ENCODE results near the gene TLL1.

TLL1 gene

DNA sequence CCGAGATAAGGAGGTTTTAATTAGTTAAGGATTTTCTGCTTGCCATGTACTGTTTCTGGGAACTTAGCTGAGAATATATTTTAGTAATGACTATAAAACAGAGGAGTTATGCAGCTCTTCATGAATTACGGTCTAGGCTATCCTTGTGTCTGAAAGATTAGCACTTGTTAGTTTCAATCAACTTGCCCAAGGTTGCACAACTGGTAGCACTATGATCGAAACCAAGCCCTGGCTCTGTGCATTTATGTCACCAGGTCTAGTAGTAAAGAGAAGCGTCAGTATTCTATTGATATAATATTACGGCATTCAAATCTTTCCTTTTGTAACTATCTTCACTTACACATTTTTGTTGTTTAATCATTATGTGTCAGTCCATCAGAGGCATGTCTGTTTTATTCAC is 176.0 kb downstream of the TLL1 start:
- no peak for DNase-seq (ENCODE audit: low read depth)

DNA sequence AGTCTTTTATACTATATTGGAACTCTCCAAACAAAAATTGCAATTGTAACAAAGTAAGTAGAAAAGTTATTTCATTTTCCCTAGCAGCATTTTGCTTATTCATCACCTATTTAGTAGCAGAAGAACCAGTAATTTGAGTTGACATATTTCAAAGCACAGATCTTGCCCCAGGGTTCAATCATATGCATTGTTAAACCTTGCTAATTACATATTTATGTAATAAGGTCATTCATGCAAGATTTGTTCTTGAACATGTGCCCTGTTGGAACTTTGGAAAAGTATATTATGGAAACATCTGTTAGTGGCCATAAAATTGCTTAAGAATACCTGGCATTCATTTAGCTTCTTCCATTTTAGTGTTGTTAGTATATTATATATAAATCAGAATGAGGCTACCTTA is 191.7 kb downstream of the TLL1 start:
- no peak for DNase-seq (ENCODE audit: low read depth)

DNA sequence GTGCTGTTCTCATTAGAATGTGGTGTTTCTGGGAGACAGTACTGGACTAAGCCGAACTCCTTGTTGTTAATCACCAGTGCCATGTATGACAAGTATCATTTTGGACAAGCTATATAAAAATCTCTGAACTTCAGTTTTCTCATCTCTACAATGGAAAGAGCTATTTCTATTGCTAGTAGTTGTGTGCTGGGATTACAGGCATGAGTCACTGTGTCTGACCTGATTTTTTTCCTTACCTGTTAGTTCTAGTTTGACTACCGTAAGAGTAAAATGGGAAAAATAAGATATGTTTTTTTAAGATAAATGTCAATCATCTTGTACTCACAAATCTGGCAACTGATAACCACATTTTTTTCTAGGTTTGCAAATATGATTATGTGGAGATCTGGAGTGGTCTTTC is 192.3 kb downstream of the TLL1 start:
- DNase-seq (ENCODE audit: low read depth), result no peak

DNA sequence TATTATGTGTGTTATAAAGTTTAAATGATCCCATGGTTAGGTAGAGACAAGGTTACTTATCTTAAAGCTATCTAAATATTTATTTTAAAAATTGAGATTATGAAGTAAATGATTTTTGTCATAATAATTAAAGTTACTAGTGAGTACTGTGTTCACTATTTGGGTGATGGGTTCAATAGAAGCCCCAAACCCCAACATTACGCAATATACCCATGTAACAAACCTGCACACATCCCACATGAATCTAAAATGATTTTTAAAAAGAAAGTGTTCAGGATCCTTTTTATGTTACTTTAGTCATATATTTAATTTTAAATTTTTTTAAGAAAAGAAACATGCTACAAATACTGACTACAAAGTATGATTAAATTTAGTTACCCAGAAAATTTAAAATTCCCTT is 193.9 kb downstream of the TLL1 start:
- no peak for DNase-seq (ENCODE audit: low read depth)

DNA sequence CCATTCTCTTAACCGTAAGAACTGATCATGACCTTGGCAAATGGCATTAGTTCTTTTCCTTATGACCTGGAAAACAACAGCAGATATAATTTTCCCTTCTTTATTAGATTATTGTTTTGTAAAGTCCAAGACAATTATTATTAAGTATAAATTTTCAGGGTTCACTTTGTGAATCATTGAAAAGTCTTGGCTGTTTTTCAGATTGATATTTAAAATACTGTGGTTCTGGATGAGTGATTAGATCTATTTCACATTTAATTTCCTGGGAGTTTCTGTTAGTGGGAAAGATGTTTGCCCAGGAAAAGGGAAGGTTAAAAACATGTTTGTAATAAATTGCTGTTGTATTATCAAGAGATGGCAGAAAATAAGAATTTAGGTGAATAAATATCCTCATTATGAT is 194.9 kb downstream of the TLL1 start:
- DNase-seq (ENCODE audit: low read depth), result no peak

DNA sequence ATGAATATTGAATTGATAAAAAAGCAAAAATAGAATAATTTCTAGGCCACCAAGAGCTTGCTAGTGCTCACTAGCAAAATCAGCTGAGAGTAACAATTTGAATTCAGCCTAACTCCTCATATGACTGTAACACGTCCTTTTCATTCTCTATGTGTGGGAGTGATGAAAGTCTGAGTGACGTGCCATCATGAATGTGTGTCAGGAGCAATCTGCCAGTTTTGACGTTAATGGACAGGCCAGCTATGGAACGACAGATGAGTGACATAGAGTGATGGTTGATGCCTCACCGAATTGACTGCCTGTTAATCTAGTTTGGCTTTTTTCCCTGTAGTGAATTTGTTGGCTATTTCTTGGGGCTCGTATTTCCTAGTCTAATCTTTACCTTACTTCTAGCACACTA is 200.7 kb downstream of the TLL1 start:
- DNase-seq (ENCODE audit: low read depth), result no peak

DNA sequence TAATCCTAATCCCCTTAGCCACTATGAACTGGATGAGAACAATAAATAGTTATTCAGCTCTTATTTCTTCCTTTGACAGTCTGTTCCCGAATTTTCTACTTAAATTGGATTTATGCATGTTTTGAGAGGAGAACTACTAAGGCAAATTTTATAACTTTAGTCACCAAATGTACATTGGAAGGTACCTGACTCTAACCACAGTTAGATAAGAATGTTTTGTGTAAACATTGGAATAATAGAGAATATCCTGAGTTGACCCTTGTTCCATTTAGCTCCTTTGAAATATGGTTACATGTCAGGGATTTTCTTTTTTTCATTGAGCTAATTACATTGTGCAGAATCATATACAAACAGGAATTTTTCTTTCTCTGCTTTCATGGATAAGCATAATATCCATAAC is 202.6 kb downstream of the TLL1 start:
- no peak for DNase-seq (ENCODE audit: low read depth)

DNA sequence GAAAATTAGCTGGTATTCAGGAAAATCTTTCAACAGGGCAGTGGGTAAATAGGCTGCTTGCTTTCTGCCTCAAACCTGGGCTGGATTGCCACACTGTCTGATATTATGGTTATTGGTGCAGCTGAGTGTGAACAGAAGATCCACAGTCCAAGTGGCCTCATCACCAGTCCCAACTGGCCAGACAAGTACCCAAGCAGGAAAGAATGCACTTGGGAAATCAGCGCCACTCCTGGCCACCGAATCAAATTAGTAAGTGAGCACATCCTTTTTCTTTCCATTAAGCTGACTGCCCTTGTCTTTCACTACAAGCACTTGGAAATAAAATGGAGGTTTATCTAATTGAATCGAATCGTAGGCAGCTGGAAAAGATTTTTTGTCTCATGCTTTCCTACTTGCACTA is 204.7 kb downstream of the TLL1 start:
- DNase-seq (ENCODE audit: low read depth), result no peak

DNA sequence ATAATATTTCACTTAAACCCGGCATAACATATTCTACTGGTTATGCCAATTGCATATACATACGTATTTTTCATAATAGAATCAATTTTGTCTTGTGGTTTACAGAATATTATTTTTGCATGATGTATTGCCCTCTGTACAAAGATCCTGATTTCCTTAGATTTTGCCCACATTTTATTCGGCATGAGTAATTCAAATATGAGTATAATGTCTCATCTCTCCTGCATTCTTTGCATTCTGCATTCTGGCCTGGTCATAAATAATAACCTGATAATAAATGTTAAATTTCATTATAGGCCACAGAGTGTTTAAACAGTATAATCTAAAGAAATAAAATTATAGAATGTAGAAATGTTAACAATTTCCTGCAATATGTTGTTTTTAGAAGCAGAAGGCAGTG is 205.3 kb downstream of the TLL1 start:
- no peak for DNase-seq (ENCODE audit: low read depth)

DNA sequence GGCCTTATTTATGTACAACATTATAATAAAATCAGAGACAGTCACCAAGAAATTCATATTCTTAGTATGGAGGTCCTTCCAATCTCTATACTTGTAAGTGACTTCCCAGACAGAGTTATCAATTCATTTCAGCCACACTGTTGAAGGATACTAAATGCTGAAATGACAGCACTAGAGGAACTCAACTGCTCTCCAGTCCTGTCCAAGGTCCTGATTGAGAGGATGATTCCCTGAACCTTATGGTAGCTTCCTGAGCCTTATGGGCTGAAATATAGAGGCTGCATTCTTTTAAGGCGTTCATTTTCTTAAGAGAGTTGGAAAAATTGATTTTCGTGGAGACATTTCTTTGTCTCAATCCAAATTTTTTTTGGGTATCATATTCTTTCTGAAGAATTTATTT is 205.9 kb downstream of the TLL1 start:
- no peak for DNase-seq (ENCODE audit: low read depth)

DNA sequence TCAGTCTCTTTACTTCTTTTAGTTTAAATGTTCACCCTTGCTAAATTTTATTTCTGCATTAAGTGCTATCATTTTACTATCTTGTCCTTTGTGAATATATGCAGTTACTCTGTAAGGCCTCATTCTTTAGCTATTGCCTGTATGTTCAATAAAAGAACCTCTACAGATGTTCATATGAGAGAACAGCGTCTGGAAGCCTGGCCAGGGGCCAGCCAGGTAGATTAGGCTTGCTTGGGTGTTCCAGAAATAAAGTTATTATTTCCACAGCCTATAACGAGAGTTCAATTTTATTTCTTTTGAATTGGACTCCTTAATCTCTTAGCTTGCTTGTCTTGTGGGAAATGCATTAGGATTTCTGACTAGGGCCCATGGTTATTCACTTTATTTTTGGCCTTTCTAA is 214.5 kb downstream of the TLL1 start:
- no peak for DNase-seq (ENCODE audit: low read depth)

DNA sequence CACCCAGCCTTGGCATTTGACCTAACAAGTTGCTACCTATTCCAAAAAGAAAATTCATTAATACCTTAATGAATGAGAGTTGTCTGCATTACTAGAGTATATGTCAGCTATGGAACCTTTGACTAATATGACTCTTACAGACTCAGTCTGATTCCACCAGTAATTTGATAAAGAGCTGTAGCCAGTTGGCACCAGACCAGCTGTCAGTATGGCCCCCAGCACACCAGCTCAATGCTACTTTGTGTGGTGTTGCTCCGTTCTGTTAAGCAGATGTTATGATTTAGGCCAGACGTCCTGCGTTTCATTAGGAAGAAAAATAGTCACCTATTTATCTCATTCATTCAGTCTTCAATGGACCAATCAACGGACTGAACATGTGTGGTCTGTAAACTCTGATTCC is 215.5 kb downstream of the TLL1 start:
- DNase-seq (ENCODE audit: low read depth), result no peak

DNA sequence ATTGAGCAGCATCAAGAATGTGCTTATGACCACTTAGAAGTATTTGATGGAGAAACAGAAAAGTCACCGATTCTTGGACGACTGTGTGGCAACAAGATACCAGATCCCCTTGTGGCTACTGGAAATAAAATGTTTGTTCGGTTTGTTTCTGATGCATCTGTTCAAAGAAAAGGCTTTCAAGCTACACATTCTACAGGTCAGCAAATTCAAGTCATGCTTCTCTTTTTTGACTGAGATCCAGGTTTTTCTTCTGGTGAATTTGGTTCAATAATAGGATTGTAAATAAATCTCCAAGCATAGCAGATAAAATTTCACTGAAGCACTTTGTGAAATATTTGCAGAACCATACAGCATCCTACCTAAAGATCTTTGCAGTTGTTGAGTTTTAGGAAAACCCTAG is 218.1 kb downstream of the TLL1 start:
- no peak for DNase-seq (ENCODE audit: low read depth)

DNA sequence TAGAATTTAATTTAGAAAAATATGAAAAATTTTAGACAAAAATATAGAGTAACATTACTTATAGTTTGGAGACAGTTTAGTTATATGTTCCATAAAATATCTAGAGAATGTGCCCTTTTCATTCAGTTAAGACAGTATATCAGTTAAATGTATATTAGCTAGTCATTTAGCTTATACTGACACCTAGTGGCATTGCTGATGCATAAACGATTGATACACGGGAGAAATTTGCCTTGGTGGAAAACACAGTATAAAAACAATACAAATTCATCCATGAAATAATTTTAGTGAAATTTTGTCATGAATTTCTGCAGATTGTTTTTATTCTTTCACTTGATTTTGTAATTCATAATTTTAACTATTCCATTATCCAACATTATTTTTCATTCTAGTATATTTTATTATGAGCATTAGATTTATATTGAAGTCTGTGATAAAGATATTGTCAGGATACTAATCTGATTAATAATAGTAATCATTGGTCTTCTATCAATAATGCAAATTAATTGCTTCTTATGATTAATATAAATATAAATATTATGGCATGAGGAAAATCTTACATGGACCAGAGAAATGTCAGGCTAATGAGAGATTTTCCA is 219.0 kb downstream of the TLL1 start:
- DNase-seq (ENCODE audit: low read depth), result peak; percentile 0

DNA sequence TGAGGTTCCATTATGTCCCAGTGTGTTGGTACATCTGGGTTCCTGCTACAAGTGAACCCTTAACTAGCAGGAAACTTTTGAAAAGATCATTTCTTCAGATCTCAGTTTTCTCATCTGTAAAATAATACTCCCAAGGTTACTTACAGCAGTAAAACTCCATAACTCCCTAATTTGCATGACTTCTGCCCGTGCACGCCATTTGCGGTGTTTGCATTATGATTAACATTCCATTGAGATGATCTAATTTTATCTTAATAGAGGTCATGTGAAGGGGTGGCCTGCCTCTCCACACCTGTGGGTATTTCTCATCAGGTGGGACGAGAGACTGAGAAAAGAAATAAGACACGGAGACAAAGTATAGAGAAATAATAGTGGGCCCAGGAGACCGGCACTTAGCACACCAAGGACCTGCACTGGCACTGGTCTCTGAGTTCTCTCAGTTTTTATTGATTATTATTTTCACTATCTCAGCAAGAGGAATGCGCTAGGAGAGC is 219.8 kb downstream of the TLL1 start:
- DNase-seq (ENCODE audit: low read depth), result no peak

DNA sequence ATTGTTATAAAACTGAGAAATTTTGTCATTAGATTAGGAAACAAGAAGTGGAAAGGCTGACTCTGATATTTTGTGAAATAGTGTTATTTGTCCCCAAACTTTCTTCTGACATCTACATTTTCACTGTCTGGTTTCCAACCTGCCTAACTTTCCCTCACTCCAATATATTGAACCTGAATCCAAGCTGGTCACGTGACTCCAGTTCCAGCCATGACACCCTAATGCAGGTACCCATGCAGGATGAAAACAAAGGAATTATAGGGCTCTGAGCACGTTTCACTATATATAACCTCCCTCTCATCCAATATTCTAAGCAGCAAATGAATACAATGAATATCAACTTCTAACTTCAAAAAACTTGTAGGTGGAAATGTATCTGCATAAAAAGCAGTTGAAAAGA is 231.6 kb downstream of the TLL1 start:
- no peak for DNase-seq (ENCODE audit: low read depth)

DNA sequence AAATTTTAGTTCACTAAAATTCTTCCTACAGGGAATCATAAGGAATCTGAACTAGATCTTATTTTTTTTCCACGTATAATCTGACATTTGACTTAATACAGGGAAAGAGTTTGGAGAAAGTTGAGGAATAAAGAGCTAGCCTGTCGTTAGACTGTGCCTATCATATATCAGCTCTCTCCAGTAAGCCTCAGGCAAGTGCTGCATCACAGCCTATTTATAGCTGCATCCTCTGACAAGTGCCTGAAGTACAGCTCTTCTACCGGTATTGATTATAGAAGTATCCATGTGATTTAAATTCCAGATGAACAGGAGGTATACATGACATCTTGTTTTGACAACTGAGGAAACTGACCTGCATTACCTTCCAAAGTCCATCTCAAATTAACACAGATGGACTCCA is 248.9 kb downstream of the TLL1 start:
- no peak for DNase-seq (ENCODE audit: low read depth)

DNA sequence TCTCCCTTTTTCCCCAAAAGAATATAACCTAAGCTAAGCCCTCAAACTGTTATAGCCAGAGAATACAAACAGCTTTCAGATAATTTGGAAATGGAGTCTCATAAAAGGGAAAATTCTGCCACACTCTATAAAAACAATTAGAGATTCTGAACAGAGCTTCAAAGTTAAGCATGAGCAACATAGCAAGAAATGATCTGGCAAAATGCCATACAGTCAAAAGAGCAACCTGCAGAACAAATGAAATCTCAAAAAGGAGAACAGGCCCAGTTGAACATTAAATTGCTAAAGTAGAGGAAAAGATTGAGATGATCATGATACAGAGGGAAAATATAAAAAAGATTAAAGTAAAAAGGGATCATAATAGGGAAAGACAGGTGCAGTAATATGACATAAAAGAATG is 250.5 kb downstream of the TLL1 start:
- DNase-seq (ENCODE audit: low read depth), result no peak

DNA sequence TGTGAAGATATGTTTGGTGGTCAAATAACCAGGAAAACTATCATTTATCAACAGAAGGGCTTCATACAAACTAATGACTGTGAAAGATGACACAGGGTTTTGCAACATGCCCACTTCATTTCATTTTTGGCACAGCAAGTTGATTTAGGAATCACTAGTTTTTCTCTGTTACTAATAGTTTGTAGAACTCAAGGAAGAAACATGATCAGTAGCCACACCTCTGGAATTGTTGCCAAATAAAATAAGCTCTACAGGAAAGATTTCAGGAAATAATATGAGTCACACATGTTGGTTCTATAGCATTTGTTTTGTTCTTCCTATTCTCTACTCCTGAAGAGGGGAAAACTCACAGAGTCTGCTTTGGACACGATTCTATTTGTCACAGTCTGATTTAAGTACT is 255.4 kb downstream of the TLL1 start:
- DNase-seq (ENCODE audit: low read depth), result no peak

DNA sequence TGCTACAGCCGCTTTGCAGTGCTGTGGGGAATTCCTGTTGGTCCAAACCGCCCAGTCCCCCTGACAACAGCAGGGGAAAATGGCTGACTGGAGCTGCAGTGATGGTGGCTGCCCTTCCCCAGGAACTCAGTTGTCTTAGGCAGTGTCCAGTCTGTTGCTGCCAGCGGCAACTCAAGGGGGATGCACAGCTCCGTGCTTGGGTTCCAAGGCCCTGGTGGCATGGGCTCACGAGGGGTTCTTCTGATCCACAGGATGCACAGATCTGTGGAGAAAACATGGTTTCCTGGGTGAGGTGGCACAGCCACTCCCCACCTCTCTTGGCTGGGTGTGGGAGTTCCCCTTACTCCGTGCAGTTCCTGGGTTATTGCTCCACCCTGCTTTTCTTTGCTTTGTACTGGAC is 261.2 kb downstream of the TLL1 start:
- no peak for DNase-seq (ENCODE audit: low read depth)

DNA sequence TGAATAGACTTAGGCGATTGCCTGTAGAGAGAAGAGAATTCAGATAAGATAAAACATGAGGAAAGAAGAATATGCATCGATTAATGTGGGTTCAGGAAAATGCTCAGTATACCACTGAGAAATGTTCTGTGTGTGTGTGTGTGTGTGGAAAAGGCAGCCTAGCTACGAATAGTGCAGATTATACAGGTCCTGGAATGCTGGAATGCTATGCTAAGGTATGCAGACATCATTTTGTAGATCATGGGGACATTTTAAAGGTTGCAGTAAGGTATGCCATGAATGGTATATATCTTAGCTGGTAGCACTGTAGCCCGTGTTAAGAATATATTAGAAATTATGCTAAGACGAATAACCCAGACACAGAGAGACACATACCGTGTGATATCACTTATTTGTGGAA is 267.9 kb downstream of the TLL1 start:
- no peak for DNase-seq (ENCODE audit: low read depth)

DNA sequence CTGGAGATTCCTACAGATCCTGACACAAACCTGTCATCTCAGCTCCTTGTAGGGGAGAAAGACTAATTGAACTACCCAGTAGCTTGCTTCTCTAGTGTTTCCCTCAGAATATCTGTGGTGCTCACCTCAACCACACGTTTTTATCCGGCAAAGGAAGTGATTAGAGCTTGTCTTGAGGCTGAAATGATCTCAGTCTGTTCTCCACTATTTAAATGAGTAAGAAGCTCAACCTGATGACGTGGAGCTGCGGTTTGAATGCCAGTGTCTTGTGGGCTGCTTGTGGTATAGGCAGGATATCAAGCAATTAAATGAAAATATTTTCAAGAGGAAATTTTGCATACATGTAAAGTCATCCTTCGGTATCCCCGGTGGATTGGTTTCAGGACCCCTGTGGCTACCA is 270.2 kb downstream of the TLL1 start:
- no peak for DNase-seq (ENCODE audit: low read depth)

DNA sequence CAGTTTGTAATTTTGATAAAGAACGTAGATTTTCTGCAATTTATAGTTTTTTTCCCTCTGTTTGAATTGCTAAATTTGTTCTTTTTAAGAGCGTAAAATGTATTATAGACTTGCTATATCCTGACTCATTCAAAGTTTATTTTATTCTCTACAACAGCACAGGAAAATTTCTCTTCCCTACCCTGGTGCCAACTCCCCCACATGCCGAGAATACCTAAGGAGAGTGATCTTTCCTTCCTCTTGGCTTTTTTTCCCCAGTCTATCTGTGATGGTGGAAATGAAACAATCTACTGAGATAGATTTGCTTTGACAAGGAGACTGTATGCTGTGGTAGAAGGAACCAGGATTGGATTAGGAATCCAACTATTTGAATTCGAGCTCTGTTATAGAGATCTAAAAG is 271.6 kb downstream of the TLL1 start:
- DNase-seq (ENCODE audit: low read depth), result no peak

DNA sequence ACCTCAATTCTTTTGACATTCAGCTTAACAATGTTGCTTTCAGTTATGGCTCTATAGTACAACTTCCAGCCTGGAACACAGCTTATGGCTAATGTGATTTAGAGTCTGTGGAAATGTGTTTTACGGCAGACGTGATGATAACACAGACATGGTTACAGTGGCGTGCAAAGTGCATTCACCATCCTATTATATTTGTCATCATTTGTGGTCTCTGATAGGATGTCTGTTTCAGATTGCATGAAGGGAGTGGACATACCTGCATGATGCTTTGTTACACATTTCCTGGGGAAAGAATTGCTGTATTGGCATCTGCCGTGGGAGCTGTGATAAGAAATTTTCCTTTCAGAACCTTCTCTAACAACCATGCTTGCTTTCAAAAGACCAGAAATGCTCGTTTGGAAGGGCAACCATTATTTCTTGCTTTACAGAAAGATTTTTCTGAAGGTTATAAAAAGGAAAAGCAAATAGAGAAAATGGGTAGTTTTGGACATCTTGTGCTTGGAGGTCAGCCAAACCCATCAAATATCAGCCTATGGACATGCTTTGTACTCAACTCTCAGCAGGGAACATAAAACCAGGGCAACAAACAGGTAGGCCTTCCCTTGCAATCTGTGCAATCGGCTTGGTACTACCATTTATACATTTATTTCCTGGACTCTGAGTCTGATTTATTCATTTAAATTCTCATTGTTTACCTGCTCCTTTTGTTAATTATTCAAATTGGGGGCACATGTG is 273.9 kb downstream of the TLL1 start:
- DNase-seq (ENCODE audit: low read depth), result no peak
